Gastroesophageal sphincter (tissue), 4 donors: ENCODE results near the gene MVK. TPM values are rescaled to one million over a fixed set of nuclear protein-coding genes. Genes with fewer than 3 reads are reported as not detected.

ENCODE experiments used
- ATAC-seq: fragments of 150-250 bp; one replicate; pipeline ENCODE4 v1.9.1; 2016; ENCODE audit warnings: mild to moderate bottlenecking, moderate library complexity
- H3K27ac ChIP-seq, 4 donors: fragments of 200-600 bp; sonication (generic) in 3 of 4; 1 replicate in 3 of 4; 2 replicates in 1 of 4; pipeline ENCODE4 v1.5.1; 2016 to 2019
- H3K27me3 ChIP-seq: fragments of 200-600 bp; sonication (generic); one replicate; pipeline ENCODE4 v1.5.1; 2019
- H3K36me3 ChIP-seq, 2 donors: fragments of 200-600 bp; sonication (generic); one replicate each; pipeline ENCODE4 v1.5.1; 2019; ENCODE audit warnings: control low read depth in 1 of 2
- H3K4me1 ChIP-seq, 3 donors: fragments of 200-600 bp; sonication (generic); 1 replicate in 2 of 3; 2 replicates in 1 of 3; pipeline ENCODE4 v1.5.1; 2016 to 2019; ENCODE audit warnings: control low read depth in 2 of 3
- H3K4me3 ChIP-seq, 2 donors: fragments of 200-600 bp; sonication (generic); one replicate each; pipeline ENCODE4 v1.5.1; 2019; ENCODE audit warnings: mild to moderate bottlenecking in 1 of 2, moderate library complexity in 1 of 2
- H3K9me3 ChIP-seq, 3 donors: fragments of 200-600 bp; sonication (generic); one replicate each; pipeline ENCODE4 v1.5.1; 2017 to 2019; ENCODE audit warnings: control low read depth in 2 of 3
- EP300 ChIP-seq: sonication (generic); formaldehyde crosslinking; IDR thresholded peaks from one replicate; pipeline ENCODE4 v1.6.1; 2017; ENCODE audit warnings: antibody characterized with exemption, mild to moderate bottlenecking
- POLR2A ChIP-seq, 2 donors: fragments of 450-650 bp; IDR thresholded peaks; one replicate each; pipeline ENCODE4 v1.6.1; 2017; ENCODE audit warnings: antibody characterized with exemption in 2 of 2, mild to moderate bottlenecking in 2 of 2, moderate library complexity in 1 of 2
- POLR2AphosphoS5 ChIP-seq: sonication (generic); formaldehyde crosslinking; IDR thresholded peaks from one replicate; pipeline ENCODE4 v1.6.1; 2017; ENCODE audit warnings: antibody characterized with exemption
- WGBS, 2 donors: methylation state at CpG; one replicate each; pipeline ENCODE4 v1.1.5; 2018; ENCODE audit warnings: low coverage in 1 of 2; 5-methylcytosine and 5-hydroxymethylcytosine counted together
- total RNA-seq, 4 donors: library from RNA; depleted of rRNA; stranded (reverse); fragments of >200 nt; gene quantifications; one replicate each; pipeline ENCODE4 v1.1.0, GENCODE V29; 2016
- TF ChIP-seq, protein P1 (sequence below), 4 experiments: fragments of 200-600 bp in 2 of 4; fragments of 450-650 bp in 2 of 4; sonication (generic) in 1 of 4; IDR thresholded peaks; one replicate each; pipeline ENCODE4 v1.5.1; 2017 to 2019; ENCODE audit warnings: antibody characterized with exemption in 4 of 4, mild to moderate bottlenecking in 2 of 4, moderate library complexity in 2 of 4

Gene MVK
- 10 to 100 TPM in 2 of 4 donors, 1 to 10 TPM in 2; 6.2 to 18.2 (median 10.4) TPM for total RNA-seq

DNA sequence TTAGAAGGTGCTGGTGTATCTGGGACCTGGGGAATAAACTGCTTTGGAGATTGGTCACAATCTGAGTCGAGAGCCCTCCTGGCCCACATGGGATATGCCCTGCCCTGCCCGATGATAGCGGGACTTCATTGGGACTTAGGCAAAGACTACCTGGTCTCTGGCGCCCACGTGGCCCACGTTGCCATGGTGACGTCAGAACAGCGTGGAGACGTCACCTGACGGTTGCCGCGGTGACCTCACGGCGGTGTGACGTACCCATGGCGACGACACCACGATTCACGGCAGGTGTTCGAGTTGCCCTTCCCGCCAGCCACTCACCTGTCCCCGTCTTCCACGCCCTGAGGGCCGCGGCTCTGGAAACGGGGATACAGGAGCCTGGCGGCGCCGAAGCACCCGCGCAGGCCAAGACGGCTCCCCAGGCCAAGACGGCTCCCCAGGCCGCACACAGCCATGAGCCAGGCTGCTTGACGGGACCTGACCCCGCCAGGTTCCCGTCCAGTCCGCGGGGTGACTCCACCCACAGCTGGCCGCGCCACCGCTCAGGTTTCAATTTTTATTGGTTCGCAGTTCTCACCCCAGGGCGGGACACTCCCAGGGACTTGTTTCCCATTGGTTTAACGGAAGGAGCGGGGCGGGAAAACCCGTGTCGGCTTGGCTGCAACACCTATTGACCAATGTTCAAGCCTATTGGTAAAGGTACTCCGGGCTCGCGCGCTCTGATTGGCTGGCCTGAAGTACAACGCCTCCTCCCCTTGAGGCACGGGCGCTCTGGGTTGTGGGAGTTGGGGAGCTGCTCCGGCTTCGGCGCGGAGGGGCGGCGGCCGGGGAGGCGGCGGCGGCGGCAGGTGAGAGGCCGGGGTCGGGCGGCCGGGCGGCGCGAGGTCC is at the start of gene MVK, which contains the start of gene MMAB:
TSS of gene MVK (plus strand) at position 766 of the 885 bp plus-strand sequence. CDS start 1,029 bp downstream, outside the sequence.
TSS of gene MMAB (minus strand) at position 476 of the 885 bp plus-strand sequence. CDS start at position 452, 24 bp downstream.
- Histone ChIP-seq H3K9me3 (no peaks in the 10 kb centered on the region), H3K4me1 (peaks cover 0 to 20% (median 0%) of the 10 kb centered on the region in 3 donors), H3K36me3 (peaks cover 0 to 59% of the 10 kb centered on the region in 2 donors), H3K4me3 (peak within 1 kb of the TSS; percentile 49 to 86), H3K27ac (peak within 1 kb of the TSS; percentile 64 to 88 (median 85)), H3K27me3 (no peaks in the 10 kb centered on the region)
- peak; percentile 98 for ATAC-seq
- TF ChIP-seq POLR2A (IDR thresholded peaks at IDR 0.05) (peak; percentile 53 to 61), EP300 (no peak), POLR2AphosphoS5 (peak; percentile 90)
- 0% methylated on average over 3 to 16 of the region's 74 CpGs for WGBS, 2 donors

DNA sequence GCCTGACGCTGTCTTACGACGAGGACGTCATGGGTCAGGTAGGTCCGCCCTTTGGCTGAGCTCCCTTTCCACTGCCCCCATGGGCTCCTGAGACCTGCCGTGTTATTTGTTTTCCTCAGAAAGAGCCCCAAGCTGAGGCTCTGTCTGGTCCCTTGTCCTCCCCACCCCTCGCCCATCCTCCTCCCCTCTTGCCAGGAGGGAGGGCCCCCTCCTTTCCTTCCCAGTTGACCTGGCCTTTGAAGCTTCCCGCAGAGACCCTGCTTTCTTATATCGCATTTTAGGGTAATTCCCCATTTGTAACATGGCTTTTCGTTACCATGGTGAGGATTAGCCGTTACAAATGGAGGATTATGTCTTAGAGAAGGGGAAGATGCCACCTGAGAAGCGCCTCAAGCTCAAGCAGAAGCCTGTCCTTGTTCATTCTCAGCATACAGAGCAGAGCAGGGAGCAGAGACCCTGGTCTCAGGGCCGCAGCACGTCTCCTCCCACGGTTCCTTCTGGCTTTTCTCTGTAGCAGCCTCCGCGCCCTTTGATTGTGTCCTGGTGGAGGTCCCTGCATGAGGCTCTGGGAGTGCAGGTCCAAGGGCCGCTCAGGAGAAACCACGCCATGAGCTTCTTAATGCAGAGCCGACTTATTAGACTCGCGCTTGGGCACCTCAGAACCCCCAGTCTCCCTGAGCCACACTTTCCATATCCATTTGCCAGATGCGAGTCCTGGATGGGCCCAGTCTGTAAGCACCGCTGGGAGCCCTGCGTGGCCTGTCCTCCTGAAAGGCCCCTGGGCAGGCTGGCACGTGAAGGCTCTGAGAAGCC is 48.9 kb upstream of the MVK start:
- Histone ChIP-seq H3K4me3 (no peak overlapping the region), H3K4me1 (no peaks in the 10 kb centered on the region), H3K9me3 (no peaks in the 10 kb centered on the region), H3K36me3 (peaks cover 0 to 100% of the 10 kb centered on the region in 2 donors), H3K27ac (no peak overlapping the region), H3K27me3 (no peaks in the 10 kb centered on the region)
- no peak for ATAC-seq
- TF ChIP-seq EP300 (no peak), POLR2AphosphoS5 (no peak), POLR2A (IDR thresholded peaks at IDR 0.05) (no peak)
- TF ChIP-seq, protein P1, sequence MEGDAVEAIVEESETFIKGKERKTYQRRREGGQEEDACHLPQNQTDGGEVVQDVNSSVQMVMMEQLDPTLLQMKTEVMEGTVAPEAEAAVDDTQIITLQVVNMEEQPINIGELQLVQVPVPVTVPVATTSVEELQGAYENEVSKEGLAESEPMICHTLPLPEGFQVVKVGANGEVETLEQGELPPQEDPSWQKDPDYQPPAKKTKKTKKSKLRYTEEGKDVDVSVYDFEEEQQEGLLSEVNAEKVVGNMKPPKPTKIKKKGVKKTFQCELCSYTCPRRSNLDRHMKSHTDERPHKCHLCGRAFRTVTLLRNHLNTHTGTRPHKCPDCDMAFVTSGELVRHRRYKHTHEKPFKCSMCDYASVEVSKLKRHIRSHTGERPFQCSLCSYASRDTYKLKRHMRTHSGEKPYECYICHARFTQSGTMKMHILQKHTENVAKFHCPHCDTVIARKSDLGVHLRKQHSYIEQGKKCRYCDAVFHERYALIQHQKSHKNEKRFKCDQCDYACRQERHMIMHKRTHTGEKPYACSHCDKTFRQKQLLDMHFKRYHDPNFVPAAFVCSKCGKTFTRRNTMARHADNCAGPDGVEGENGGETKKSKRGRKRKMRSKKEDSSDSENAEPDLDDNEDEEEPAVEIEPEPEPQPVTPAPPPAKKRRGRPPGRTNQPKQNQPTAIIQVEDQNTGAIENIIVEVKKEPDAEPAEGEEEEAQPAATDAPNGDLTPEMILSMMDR (IDR thresholded peaks at IDR 0.05), result no peak
- 79 to 90% methylated on average over 8 to 9 of the region's 26 CpGs for WGBS, 2 donors

DNA sequence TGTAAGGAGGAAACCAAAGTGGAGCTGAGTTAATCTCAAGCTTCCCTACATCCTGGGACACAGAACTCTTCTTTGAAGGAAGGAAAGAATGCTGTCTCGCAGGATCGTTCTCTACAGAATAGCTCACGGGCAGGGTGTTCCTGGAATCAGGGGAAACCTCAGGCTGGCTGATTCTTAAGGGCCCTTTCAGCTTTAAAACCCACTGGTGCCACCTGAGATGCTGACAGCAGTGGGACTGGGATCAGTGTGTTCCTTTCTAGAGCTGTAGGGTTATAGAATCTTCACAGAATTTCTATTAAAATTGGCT is 48.4 kb upstream of the MVK start:
- TF ChIP-seq EP300, result no peak
- TF ChIP-seq POLR2AphosphoS5, result no peak
- TF ChIP-seq POLR2A (IDR thresholded peaks at IDR 0.05), result no peak
- TF ChIP-seq, protein P1 (IDR thresholded peaks at IDR 0.05), result no peak
- no peaks in the 10 kb centered on the region for H3K9me3 ChIP-seq
- no peak overlapping the region for H3K27ac ChIP-seq
- peaks cover 0 to 100% of the 10 kb centered on the region in 2 donors for H3K36me3 ChIP-seq
- 89 to 100% methylated on average over 1 to 3 of the region's 3 CpGs for WGBS, 2 donors
- no peak overlapping the region for H3K4me3 ChIP-seq
- ATAC-seq, result no peak
- no peaks in the 10 kb centered on the region for H3K4me1 ChIP-seq
- H3K27me3 ChIP-seq, result no peaks in the 10 kb centered on the region

DNA sequence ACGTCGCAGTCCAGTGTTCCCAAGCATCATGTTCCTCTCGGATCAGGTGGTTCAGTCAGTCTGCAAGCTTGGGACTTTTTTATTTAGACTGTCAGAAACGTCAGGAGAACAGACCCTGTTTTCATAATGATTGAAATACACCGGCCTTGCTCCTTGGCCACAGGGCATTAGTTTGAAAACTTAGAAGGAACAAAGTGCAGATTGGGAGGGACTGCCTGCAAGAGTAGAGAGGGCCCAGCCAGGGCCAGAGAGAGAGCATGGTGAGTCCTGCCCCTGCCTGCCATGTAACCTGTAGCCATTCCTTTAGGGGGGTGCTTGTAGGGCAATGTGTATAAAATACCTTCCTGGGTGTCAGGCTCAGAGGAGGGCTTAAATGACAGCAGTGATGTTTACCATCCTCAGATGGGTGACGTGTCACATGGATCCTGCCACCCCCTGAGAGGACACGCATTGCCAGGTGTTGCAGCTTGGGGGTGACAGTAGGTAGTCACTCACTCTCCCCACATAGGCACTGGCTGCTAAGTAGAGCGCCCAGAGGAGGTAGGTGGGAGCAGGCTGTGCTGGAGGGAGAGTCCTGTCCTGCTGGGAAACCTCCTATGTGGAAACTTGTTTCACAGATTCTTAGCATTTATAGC is 46.0 kb upstream of the MVK start:
- Histone ChIP-seq H3K27me3 (no peaks in the 10 kb centered on the region), H3K4me1 (no peaks in the 10 kb centered on the region), H3K4me3 (no peak overlapping the region), H3K27ac (no peak overlapping the region), H3K36me3 (peaks cover 0 to 100% of the 10 kb centered on the region in 2 donors), H3K9me3 (no peaks in the 10 kb centered on the region)
- ATAC-seq, result no peak
- no peak for TF ChIP-seq EP300
- TF ChIP-seq, protein P1 (IDR thresholded peaks at IDR 0.05), result no peak
- no peak for TF ChIP-seq POLR2A (IDR thresholded peaks at IDR 0.05)
- no peak for TF ChIP-seq POLR2AphosphoS5
- 76 to 88% methylated on average over 2 to 5 of the region's 8 CpGs for WGBS, 2 donors
